ENCODE measurements around the gene WFDC6. TPM values are rescaled to one million over a fixed set of nuclear protein-coding genes. Genes with fewer than 3 reads are reported as not detected.
"Not testable (repeated sequence)": the region's sequence is repeated elsewhere in the genome, so short reads cannot be mapped to it uniquely, and the experiment has no call there.

WFDC6 gene
- not detected for total RNA-seq

DNA sequence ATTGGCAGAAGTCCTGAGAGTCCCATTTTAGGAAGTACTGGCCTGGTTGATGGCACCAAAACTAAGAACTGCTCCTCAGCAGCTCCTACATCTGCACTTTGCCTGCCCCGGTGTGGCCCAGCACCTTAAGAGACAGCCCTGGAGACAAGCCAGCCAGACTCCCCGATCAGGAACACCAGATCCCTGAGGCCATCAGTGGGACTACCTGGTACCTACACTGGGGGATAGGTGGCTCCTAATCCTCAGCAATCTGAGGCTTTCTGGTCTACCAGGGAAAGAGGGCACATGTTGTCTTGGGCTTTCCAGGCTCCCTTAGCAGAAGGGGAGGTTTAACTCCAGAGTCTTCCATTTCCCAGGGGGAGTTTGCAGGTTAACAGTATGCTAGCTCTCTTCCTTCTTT, at the start of gene WFDC6:
WFDC6 (minus strand) TSS at position 101 of the 400 bp plus-strand sequence; CDS start at position 26, 75 bp downstream.
- intact Hi-C loops (cut with DNase I; ENCODE audit: low total_unique reads), result no loop called here
- H3K36me3 ChIP-seq, result no peaks in the 10 kb centered on the region
- no peak for ATAC-seq
- H3K4me1 ChIP-seq, result no peaks in the 10 kb centered on the region
- H3K27me3 ChIP-seq, result peaks cover 0 to 8% (median 3%) of the 10 kb centered on the region in 3 donors
- no peaks in the 10 kb centered on the region for H3K9me3 ChIP-seq
- TF ChIP-seq POLR2A (IDR thresholded peaks at IDR 0.05), result no peak
- TF ChIP-seq, protein P1, sequence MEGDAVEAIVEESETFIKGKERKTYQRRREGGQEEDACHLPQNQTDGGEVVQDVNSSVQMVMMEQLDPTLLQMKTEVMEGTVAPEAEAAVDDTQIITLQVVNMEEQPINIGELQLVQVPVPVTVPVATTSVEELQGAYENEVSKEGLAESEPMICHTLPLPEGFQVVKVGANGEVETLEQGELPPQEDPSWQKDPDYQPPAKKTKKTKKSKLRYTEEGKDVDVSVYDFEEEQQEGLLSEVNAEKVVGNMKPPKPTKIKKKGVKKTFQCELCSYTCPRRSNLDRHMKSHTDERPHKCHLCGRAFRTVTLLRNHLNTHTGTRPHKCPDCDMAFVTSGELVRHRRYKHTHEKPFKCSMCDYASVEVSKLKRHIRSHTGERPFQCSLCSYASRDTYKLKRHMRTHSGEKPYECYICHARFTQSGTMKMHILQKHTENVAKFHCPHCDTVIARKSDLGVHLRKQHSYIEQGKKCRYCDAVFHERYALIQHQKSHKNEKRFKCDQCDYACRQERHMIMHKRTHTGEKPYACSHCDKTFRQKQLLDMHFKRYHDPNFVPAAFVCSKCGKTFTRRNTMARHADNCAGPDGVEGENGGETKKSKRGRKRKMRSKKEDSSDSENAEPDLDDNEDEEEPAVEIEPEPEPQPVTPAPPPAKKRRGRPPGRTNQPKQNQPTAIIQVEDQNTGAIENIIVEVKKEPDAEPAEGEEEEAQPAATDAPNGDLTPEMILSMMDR (IDR thresholded peaks at IDR 0.05 in 4 of 5, conservative IDR thresholded peaks at IDR 0.05 in 1 of 5), result no peak
- in situ Hi-C loops (cut with MboI; ENCODE audit: low sequenced_read_pairs in 4 of 4), result loop anchor here in 1 of 4 donors (25.0 kb wide), 1 partner anchor 223 kb away; no protein-coding TSS in a partner anchor
- H3K4me3 ChIP-seq, result no peak within 1 kb of the TSS
- no peak for DNase-seq
- no peak within 1 kb of the TSS for H3K27ac ChIP-seq

DNA sequence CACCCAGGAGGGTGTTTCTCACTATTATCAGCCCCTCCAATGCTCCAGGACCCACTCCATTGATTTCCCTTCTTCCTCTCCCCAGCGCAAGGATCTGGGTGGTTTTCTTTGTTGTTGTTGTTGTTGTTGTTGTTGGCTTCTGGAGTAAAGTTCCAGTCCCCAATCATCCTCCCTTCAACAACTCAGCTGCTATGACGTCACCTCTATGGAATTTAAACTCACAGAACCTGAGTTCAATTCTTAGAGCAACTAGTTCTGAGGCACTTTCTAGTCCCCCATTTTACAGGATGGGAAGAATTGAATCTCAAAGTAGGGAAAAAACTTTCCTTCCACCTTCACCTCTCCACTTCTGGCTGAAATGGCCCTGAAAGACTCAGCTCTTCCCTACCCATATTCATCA, 49.5 kb upstream of the WFDC6 start:
- Histone ChIP-seq H3K27me3 (no peaks in the 10 kb centered on the region), H3K4me1 (no peaks in the 10 kb centered on the region), H3K4me3 (no peak overlapping the region), H3K36me3 (no peaks in the 10 kb centered on the region), H3K9me3 (no peaks in the 10 kb centered on the region), H3K27ac (no peak overlapping the region)
- no peak for TF ChIP-seq POLR2A (IDR thresholded peaks at IDR 0.05)
- TF ChIP-seq, protein P1 (IDR thresholded peaks at IDR 0.05 in 4 of 5, conservative IDR thresholded peaks at IDR 0.05 in 1 of 5), result no peak
- DNase-seq (no peak), ATAC-seq (no peak)
- intact Hi-C loops (cut with DNase I; ENCODE audit: low total_unique reads), result no loop called here
- in situ Hi-C loops (cut with MboI; ENCODE audit: low sequenced_read_pairs in 4 of 4), result no loop called here

DNA sequence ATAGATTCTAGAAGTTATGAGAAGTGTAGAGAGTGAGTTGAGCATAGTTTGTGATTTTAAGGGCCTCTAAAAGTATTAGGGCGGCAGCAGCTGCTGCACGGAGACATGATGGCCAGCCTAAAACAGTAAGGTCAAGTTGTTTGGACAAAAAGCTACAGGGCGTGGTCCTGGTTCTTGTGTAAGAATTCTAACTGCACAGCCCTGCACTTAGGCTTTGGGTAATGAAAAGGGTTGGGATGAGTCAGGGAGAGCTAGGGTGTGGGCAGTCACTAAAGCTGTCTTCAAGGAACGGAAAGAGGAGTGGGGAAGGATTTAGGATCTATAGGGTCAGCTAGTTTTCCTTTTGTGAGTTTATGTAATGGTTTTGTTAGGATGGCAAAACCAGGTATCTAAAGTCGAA, 46.7 kb upstream of the WFDC6 start:
- H3K36me3 ChIP-seq; in situ Hi-C loops (cut with MboI; ENCODE audit: low sequenced_read_pairs in 4 of 4): not testable (repeated sequence)

DNA sequence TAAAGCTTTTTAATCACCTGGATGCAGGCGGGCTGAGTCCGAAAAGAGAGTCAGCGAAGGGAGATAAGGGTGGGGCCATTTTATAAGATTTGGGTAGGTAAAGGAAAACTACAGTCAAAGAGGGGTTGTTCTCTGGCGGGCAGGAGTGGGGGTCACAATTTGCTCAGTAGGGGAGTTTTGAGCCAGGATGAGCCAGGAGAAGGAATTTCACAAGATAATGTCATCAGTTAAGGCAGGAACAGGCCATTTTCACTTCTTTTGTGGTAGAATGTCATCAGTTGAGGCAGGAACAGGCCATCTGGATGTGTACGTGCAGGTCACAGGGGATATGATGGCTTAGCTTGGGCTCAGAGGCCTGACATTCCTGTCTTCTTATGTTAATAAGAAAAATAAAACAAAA, 45.0 kb upstream of the WFDC6 start:
- in situ Hi-C loops (cut with MboI; ENCODE audit: low sequenced_read_pairs in 4 of 4), result not testable (repeated sequence)

More for the DNA sequence above, 46.7 kb upstream of the WFDC6 start:
- H3K9me3 ChIP-seq; ATAC-seq; H3K4me3 ChIP-seq; intact Hi-C loops (cut with DNase I; ENCODE audit: low total_unique reads); H3K27ac ChIP-seq; DNase-seq; H3K27me3 ChIP-seq; H3K4me1 ChIP-seq: not testable (repeated sequence)

DNA sequence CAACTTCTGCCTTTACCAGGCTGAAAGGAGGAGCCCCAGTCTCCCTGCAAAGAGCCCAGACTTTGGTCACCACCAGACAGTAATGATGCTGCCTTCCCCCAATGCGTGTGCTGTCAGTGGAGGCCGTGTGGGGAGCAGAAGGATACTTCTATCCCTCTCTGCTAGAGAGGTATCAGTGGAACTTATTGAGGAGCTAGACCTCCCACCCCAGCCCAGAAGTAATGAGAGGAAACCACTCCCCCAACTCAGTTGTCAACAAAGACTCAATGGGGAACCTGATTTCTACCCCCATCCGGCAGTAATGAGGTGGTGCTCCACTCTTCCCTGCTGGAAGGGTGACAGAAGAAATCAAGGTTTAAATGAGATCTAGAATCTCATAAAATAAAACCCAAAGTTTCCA, 44.2 kb upstream of the WFDC6 start:
- intact Hi-C loops (cut with DNase I; ENCODE audit: low total_unique reads) (no loop called here), in situ Hi-C loops (cut with MboI; ENCODE audit: low sequenced_read_pairs in 4 of 4) (no loop called here)
- H3K27me3 ChIP-seq, result no peaks in the 10 kb centered on the region
- no peak for TF ChIP-seq POLR2A (IDR thresholded peaks at IDR 0.05)
- TF ChIP-seq, protein P1 (IDR thresholded peaks at IDR 0.05 in 4 of 5, conservative IDR thresholded peaks at IDR 0.05 in 1 of 5), result no peak
- DNase-seq (no peak), ATAC-seq (no peak)
- H3K4me3 ChIP-seq, result no peak overlapping the region
- H3K27ac ChIP-seq, result no peak overlapping the region
- H3K9me3 ChIP-seq, result no peaks in the 10 kb centered on the region
- H3K4me1 ChIP-seq, result no peaks in the 10 kb centered on the region
- no peaks in the 10 kb centered on the region for H3K36me3 ChIP-seq

More for the DNA sequence above, 45.0 kb upstream of the WFDC6 start:
- H3K36me3 ChIP-seq; H3K27ac ChIP-seq; intact Hi-C loops (cut with DNase I; ENCODE audit: low total_unique reads); ATAC-seq; DNase-seq; H3K9me3 ChIP-seq; H3K4me3 ChIP-seq; H3K27me3 ChIP-seq; H3K4me1 ChIP-seq: not testable (repeated sequence)

DNA sequence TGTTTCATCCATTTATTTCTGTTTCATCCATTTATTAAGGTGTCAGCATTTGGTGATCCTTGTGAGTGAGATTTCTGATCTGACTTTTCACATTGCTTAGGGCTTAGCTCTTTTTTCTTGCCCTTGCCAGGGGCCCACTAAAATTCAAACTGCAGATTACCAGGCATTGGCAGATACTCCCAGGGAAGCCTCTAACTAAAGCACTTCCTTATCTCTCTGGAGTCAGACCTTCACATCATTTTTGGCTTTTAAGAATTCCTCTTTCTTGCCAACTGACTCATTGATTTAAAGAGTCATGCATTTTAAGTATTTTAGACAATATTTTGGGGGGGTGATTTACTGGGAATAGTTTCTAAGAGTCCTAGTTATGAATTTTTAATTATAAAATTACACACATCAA, 42.4 kb upstream of the WFDC6 start:
- ATAC-seq, result no peak
- Histone ChIP-seq H3K9me3 (no peaks in the 10 kb centered on the region), H3K4me1 (no peaks in the 10 kb centered on the region), H3K36me3 (no peaks in the 10 kb centered on the region), H3K27ac (no peak overlapping the region), H3K27me3 (no peaks in the 10 kb centered on the region), H3K4me3 (no peak overlapping the region)
- TF ChIP-seq, protein P1 (IDR thresholded peaks at IDR 0.05 in 4 of 5, conservative IDR thresholded peaks at IDR 0.05 in 1 of 5), result no peak
- TF ChIP-seq POLR2A (IDR thresholded peaks at IDR 0.05), result no peak
- no peak for DNase-seq
- intact Hi-C loops (cut with DNase I; ENCODE audit: low total_unique reads) (no loop called here), in situ Hi-C loops (cut with MboI; ENCODE audit: low sequenced_read_pairs in 4 of 4) (no loop called here)

Data from gastrocnemius medialis (tissue), 4 donors.